HepG2 (cell line): ENCODE measurements around the gene MLST8. TPM values are rescaled to one million over a fixed set of nuclear protein-coding genes. Genes with fewer than 3 reads are reported as not detected.

Experiments used
- CBX1 ChIP-seq: IDR thresholded peaks from one replicate; pipeline ENCODE4 v1.6.1; 2016; ENCODE audit warnings: antibody characterized with exemption, low read depth
- HOXA9 ChIP-seq: sonication (generic); formaldehyde crosslinking; IDR thresholded peaks from 2 replicates; pipeline ENCODE4 v1.8.1; 2022; ENCODE audit warnings: missing genetic modification reagents, mild to moderate bottlenecking, moderate library complexity, borderline replicate concordance
- KLF11 ChIP-seq: IDR thresholded peaks from 2 replicates; pipeline ENCODE4 v1.6.1; 2016; ENCODE audit warnings: missing compliant biosample characterization
- LCORL ChIP-seq, 2 experiments: fragments of 450-650 bp in 1 of 2; sonication (generic) in 1 of 2; formaldehyde crosslinking in 1 of 2; IDR thresholded peaks; 2 replicates each; pipeline versions ENCODE4 v1.5.0 to v1.6.1; 2017 to 2020; ENCODE audit warnings: antibody characterized with exemption in 1 of 2, missing genetic modification reagents in 1 of 2
- MIER3 ChIP-seq: IDR thresholded peaks from 2 replicates; pipeline ENCODE4 v1.6.1; 2016; ENCODE audit warnings: missing compliant biosample characterization, borderline replicate concordance
- MTA1 ChIP-seq: sonication (generic); formaldehyde crosslinking; IDR thresholded peaks from 2 replicates; pipeline ENCODE4 v1.4.0; 2020; ENCODE audit warnings: missing genetic modification reagents, mild to moderate bottlenecking, borderline replicate concordance
- NRL ChIP-seq: sonication (generic); formaldehyde crosslinking; IDR thresholded peaks from 2 replicates; pipeline ENCODE4 v1.5.0; 2020; ENCODE audit warnings: missing genetic modification reagents, mild to moderate bottlenecking, moderate library complexity, borderline replicate concordance
- SALL2 ChIP-seq: sonication (generic); formaldehyde crosslinking; IDR thresholded peaks from 2 replicates; pipeline ENCODE4 v1.8.1; 2023; ENCODE audit warnings: mild to moderate bottlenecking, missing genetic modification reagents, inconsistent platforms
- SAP130 ChIP-seq: IDR thresholded peaks from 2 replicates; pipeline ENCODE4 v1.6.1; 2016; ENCODE audit warnings: low read depth
- TEAD2 ChIP-seq: sonication (generic); formaldehyde crosslinking; IDR thresholded peaks from 2 replicates; pipeline ENCODE4 v1.9.0; 2021; ENCODE audit warnings: missing genetic modification reagents
- ZBTB7B ChIP-seq: sonication (generic); formaldehyde crosslinking; IDR thresholded peaks from 2 replicates; pipeline ENCODE4 v1.4.0; 2020; ENCODE audit warnings: missing genetic modification reagents
- ZFY ChIP-seq: sonication (generic); formaldehyde crosslinking; IDR thresholded peaks from 2 replicates; pipeline ENCODE4 v1.4.0; 2020; ENCODE audit warnings: missing genetic modification reagents
- ZKSCAN8 ChIP-seq: IDR thresholded peaks from 2 replicates; pipeline ENCODE4 v1.6.1; 2016; ENCODE audit warnings: borderline replicate concordance, missing genetic modification reagents, missing compliant biosample characterization
- ZNF225 ChIP-seq: sonication (generic); formaldehyde crosslinking; IDR thresholded peaks from 2 replicates; pipeline ENCODE4 v1.4.0; 2020; ENCODE audit warnings: mild to moderate bottlenecking, missing genetic modification reagents
- ZNF510 ChIP-seq: sonication (generic); formaldehyde crosslinking; IDR thresholded peaks from 2 replicates; pipeline ENCODE4 v1.4.0; 2020; ENCODE audit warnings: low read depth, mild to moderate bottlenecking, missing genetic modification reagents
- ZNF549 ChIP-seq: sonication (generic); formaldehyde crosslinking; IDR thresholded peaks from 2 replicates; pipeline ENCODE4 v1.5.0; 2020; ENCODE audit warnings: missing genetic modification reagents
- ZNF550 ChIP-seq: sonication (generic); formaldehyde crosslinking; IDR thresholded peaks from 2 replicates; pipeline ENCODE4 v1.4.0; 2020; ENCODE audit warnings: mild to moderate bottlenecking, missing genetic modification reagents, borderline replicate concordance
- ZNF615 ChIP-seq: sonication (generic); formaldehyde crosslinking; IDR thresholded peaks from 2 replicates; pipeline ENCODE4 v1.5.0; 2020; ENCODE audit warnings: mild to moderate bottlenecking, missing genetic modification reagents, borderline replicate concordance
- ZNF709 ChIP-seq: sonication (generic); formaldehyde crosslinking; IDR thresholded peaks from 2 replicates; pipeline ENCODE4 v1.5.0; 2020; ENCODE audit warnings: mild to moderate bottlenecking, missing genetic modification reagents
- polyA plus RNA-seq, 8 experiments: library from polyadenylated mRNA; depleted of rRNA in 3 of 8; stranded (reverse) in 7 of 8; unstranded in 1 of 8; fragments of >200 nt; fragmentation: Illumina TruSeq in 4 of 8; extraction: Trizol in 4 of 8; gene quantifications; 2 replicates each; pipeline versions ENCODE4 v1.2.1 to v1.2.3, GENCODE V29; 2011 to 2016; ENCODE audit warnings: low read depth in 4 of 8, missing spikeins in 1 of 8, mixed read lengths in 1 of 8; ENCODE audit not compliant: insufficient read depth in 1 of 8
- total RNA-seq, 5 experiments: library from RNA; depleted of rRNA; stranded (reverse); fragments of >200 nt; fragmentation: Illumina TruSeq; extraction: Trizol; gene quantifications; 2 replicates each; pipeline ENCODE4 v1.2.3, GENCODE V29; 2016; ENCODE audit warnings: low read depth in 1 of 5
- TF ChIP-seq, protein P1 (sequence below): sonication (generic); formaldehyde crosslinking; IDR thresholded peaks from 2 replicates; pipeline ENCODE4 v1.5.0; 2020; ENCODE audit warnings: mild to moderate bottlenecking, missing genetic modification reagents
- TF ChIP-seq, protein P2 (sequence below): IDR thresholded peaks from 2 replicates; pipeline ENCODE4 v1.6.1; 2016; ENCODE audit warnings: mild to moderate bottlenecking
- TF ChIP-seq, protein P3 (sequence below): IDR thresholded peaks from 2 replicates; pipeline ENCODE4 v1.6.1; 2016; ENCODE audit warnings: missing biosample characterization, missing genetic modification reagents, low read depth

The MLST8 gene
- total and polyA plus RNA-seq, 2 of the 13 experiments (the other 11 are each of a cell fraction or from before 2014, with no cell fraction given), result 30.8 to 72.7 TPM

DNA sequence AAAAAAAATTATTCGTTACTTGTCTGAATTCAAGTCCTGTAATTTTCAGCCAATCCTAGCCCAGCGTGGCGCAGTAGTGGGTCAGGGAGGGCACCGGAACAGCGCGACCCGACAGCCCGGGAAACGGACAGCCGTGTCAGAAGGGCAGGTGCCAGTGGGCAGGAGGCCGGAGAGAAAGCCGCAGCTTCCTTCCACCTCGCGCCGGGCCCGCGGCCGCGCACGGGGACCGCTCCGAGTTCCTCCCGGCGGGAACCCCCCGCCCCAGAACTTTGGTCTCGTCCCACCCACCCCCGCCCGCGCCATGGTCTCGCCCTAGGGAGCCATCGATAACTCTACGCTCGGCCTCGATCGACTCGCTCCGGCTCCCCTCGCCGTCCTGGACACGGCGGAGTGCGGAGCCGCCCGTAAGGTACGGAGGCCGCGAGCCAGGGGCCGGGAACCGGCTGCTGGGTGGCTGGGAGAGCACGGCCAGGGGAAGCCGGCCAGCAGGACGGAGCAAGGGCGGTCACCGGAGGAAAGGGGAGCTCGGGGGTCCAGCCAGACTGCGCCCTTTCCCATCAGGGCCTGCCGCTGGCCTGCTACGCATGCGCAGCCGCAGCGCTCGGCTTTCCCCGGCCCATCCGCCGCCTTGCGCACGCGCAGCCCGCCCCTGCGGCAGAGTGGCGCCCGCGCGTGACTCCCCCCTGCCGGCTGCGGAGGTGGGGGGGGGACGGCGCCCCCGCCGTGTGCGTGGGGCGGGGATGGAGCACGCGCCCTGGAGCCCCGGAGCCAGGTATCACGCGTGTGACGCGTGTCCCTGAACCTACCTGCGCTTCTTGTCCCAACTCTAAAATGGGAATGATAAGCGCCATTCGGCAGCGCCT, at the start of gene MLST8 (continued):
- peak; percentile 60; the same call in 1 of the 2 replicates for TF ChIP-seq ZKSCAN8 (CRISPR knock-in tag)
- peak; percentile 81; the same call in 1 of the 2 replicates for TF ChIP-seq ZNF550 (CRISPR knock-in tag)
- 0 out of 2 replicates have a peak, but pooled peaks have one; percentile 6 for TF ChIP-seq MTA1 (CRISPR knock-in tag)
- peak; percentile 32; the same call in 1 of the 2 replicates for TF ChIP-seq NRL (CRISPR knock-in tag)
- TF ChIP-seq ZNF709 (CRISPR knock-in tag), result peak; percentile 74
- TF ChIP-seq CBX1, result peak; percentile 16
- TF ChIP-seq ZNF225, result 0 out of 2 replicates have a peak, but pooled peaks have one; percentile 46
- TF ChIP-seq ZFY (CRISPR knock-in tag), result peak; percentile 98
- no peak for TF ChIP-seq SALL2
- TF ChIP-seq SAP130 (CRISPR knock-in tag), result peak; percentile 74
- no peak; the same call in 1 of the 2 replicates for TF ChIP-seq KLF11 (CRISPR knock-in tag)
- TF ChIP-seq ZNF615 (CRISPR knock-in tag), result peak; percentile 74; the same call in 1 of the 2 replicates
- TF ChIP-seq ZNF549 (CRISPR knock-in tag), result no peak
- TF ChIP-seq, protein P1, sequence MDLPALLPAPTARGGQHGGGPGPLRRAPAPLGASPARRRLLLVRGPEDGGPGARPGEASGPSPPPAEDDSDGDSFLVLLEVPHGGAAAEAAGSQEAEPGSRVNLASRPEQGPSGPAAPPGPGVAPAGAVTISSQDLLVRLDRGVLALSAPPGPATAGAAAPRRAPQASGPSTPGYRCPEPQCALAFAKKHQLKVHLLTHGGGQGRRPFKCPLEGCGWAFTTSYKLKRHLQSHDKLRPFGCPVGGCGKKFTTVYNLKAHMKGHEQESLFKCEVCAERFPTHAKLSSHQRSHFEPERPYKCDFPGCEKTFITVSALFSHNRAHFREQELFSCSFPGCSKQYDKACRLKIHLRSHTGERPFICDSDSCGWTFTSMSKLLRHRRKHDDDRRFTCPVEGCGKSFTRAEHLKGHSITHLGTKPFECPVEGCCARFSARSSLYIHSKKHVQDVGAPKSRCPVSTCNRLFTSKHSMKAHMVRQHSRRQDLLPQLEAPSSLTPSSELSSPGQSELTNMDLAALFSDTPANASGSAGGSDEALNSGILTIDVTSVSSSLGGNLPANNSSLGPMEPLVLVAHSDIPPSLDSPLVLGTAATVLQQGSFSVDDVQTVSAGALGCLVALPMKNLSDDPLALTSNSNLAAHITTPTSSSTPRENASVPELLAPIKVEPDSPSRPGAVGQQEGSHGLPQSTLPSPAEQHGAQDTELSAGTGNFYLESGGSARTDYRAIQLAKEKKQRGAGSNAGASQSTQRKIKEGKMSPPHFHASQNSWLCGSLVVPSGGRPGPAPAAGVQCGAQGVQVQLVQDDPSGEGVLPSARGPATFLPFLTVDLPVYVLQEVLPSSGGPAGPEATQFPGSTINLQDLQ (CRISPR knock-in tag), result 0 out of 2 replicates have a peak, but pooled peaks have one; percentile 49
- TF ChIP-seq HOXA9 (CRISPR knock-in tag), result no peak; the same call in 1 of the 2 replicates
- peak; percentile 70; the same call in 1 of the 2 replicates for TF ChIP-seq MIER3
- TF ChIP-seq, protein P2, sequence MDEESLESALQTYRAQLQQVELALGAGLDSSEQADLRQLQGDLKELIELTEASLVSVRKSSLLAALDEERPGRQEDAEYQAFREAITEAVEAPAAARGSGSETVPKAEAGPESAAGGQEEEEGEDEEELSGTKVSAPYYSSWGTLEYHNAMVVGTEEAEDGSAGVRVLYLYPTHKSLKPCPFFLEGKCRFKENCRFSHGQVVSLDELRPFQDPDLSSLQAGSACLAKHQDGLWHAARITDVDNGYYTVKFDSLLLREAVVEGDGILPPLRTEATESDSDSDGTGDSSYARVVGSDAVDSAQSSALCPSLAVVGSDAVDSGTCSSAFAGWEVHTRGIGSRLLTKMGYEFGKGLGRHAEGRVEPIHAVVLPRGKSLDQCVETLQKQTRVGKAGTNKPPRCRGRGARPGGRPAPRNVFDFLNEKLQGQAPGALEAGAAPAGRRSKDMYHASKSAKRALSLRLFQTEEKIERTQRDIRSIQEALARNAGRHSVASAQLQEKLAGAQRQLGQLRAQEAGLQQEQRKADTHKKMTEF (CRISPR knock-in tag), result peak; percentile 72; the same call in 1 of the 2 replicates
- TF ChIP-seq ZBTB7B (CRISPR knock-in tag), result peak; percentile 1
- no peak for TF ChIP-seq LCORL (IDR thresholded peaks at IDR 0.05)
- peak; percentile 73 for TF ChIP-seq LCORL (CRISPR knock-in tag; IDR thresholded peaks at IDR 0.05)
- TF ChIP-seq, protein P3, sequence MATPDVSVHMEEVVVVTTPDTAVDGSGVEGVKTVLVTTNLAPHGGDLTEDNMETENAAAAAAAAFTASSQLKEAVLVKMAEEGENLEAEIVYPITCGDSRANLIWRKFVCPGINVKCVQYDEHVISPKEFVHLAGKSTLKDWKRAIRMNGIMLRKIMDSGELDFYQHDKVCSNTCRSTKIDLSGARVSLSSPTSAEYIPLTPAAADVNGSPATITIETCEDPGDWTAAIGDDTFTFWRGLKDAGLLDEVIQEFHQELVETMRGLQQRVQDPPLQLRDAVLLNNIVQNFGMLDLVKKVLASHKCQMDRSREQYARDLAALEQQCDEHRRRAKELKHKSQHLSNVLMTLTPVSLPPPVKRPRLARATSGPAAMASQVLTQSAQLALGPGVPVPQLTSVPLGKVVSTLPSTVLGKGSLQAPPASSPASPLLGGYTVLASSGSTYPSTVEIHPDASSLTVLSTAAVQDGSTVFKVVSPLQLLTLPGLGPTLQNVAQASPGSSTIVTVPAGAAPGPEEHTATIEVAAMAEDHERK (CRISPR knock-in tag), result no peak; the same call in none of the 2 replicates
- TF ChIP-seq ZNF510 (CRISPR knock-in tag), result peak; percentile 22; the same call in 1 of the 2 replicates
- no peak for TF ChIP-seq TEAD2
